Measurements from ENCODE around the gene RANBP9.

DNA sequence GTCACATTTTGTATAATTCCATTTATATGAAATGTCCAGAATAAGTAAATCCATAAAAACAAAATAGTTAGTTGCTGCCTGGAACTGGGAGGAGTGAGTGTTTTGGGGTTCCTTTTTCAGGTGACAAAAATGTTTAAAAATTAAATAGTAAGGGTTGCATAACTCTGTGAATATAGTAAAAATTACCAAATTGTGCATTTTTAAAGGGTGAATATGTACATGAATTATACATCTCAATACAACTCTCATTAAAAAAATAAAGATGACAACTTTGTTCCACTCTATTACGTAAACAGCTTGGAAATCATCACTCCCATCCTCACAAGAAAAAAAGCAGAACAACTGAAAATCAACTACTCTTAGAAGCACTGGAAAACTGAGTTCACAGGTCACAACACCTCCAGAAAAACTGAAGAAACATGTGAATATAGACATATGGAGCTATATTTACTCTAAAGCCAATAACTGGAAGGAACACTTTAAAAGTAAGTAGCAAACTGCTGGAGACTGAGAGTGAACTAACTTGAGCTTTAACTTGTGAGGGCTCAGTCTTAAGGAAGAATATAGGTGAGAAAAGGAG, 40.0 kb downstream of the RANBP9 start:
- no peak for TF ChIP-seq REST (IDR thresholded peaks at IDR 0.05; ENCODE audit: insufficient read depth in 1 of 2, low read depth in 2 of 2, low read length in 2 of 2)
- TF ChIP-seq TAF1 (IDR thresholded peaks at IDR 0.05; ENCODE audit: borderline replicate concordance, insufficient read depth, low read length) = no peak

Data from PFSK-1 (cell line).